Measurements from ENCODE around the gene PKD1L1.

DNA sequence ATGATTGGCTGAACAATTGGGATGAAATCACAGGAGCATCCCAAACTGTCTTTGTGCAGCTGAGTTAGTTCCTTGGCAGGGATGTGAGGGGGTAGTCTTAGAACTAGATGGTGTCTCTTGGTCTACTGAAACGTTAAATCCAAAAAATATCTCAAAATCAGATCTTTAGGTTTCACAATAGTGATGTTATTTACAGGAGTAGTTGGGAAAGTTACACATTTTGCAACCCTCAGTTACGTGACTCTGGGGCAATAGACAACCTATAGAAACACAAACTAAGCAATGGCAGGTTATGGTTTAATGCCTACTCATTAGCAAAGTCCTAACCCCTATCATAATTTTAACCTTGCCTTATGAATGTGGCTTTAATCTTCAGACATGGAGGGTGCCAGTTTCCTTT lies 24.0 kb downstream of the PKD1L1 start:
- TF ChIP-seq POLR2A (IDR thresholded peaks at IDR 0.05) (no peak), POLR2AphosphoS5 (IDR thresholded peaks at IDR 0.05) (no peak), CTCF (IDR thresholded peaks at IDR 0.05) (no peak)

Measured in prostate gland (tissue), 2 donors.